Endothelial cell of umbilical vein (primary cell): ENCODE data around the gene ATP2C2.

Experiments
- CTCF ChIP-seq, 2 donors: IDR thresholded peaks; 1 replicate in 1 of 2; 2 replicates in 1 of 2; pipeline ENCODE4 v1.5.1; 2011; ENCODE audit warnings: low read length in 2 of 2, mild to moderate bottlenecking in 2 of 2, moderate library complexity in 2 of 2, control low read depth in 1 of 2, inconsistent platforms in 1 of 2, low read depth in 1 of 2; ENCODE audit not compliant: insufficient read depth in 1 of 2; ENCODE audit errors: extremely low read depth in 1 of 2
- EZH2 ChIP-seq: IDR thresholded peaks from 2 replicates; pipeline ENCODE4 v1.6.1; 2012; ENCODE audit warnings: borderline replicate concordance, low read depth, mild to moderate bottlenecking, moderate library complexity, low read length, inconsistent platforms; ENCODE audit not compliant: severe bottlenecking
- FOS ChIP-seq: IDR thresholded peaks from 2 replicates; pipeline ENCODE4 v1.6.1; 2011; ENCODE audit warnings: mild to moderate bottlenecking, low read length, moderate library complexity, borderline replicate concordance; ENCODE audit not compliant: insufficient read depth
- JUN ChIP-seq: IDR thresholded peaks from 2 replicates; pipeline ENCODE4 v1.6.1; 2011; ENCODE audit warnings: borderline replicate concordance, low read depth; ENCODE audit not compliant: insufficient read length, insufficient read depth
- MYC ChIP-seq: IDR thresholded peaks from one replicate; pipeline ENCODE4 v1.6.1; 2011; ENCODE audit warnings: mild to moderate bottlenecking, low read depth, low read length
- POLR2A ChIP-seq: IDR thresholded peaks from 2 replicates; pipeline ENCODE4 v1.6.1; 2012; ENCODE audit warnings: low read depth, mild to moderate bottlenecking, control low read depth, low read length
- POLR2AphosphoS5 ChIP-seq: IDR thresholded peaks from 2 replicates; pipeline ENCODE4 v1.6.1; 2012; ENCODE audit warnings: low read depth, mild to moderate bottlenecking, control low read depth, low read length, moderate library complexity; ENCODE audit not compliant: insufficient read depth

- TF ChIP-seq CTCF (IDR thresholded peaks at IDR 0.05; ENCODE audit: extremely low read depth in 1 of 2, insufficient read depth in 1 of 2, low read depth in 1 of 2, low read length in 2 of 2) (no peak), POLR2AphosphoS5 (no peak), JUN (no peak), FOS (no peak), POLR2A (no peak), EZH2 (no peak), MYC (no peak)
Observed at GRCh38 chr16:84354306-84354705, 14.0 kb upstream of the ATP2C2 start.
